GM19239 (cell line): ENCODE data around the gene DPF1.

Experiments
- DNase-seq: peaks from one replicate; pipeline ENCODE4 v3.0.0; 2011; ENCODE audit warnings: low spot score; ENCODE audit not compliant: insufficient read length
- FAIRE-seq: peaks from 2 replicates; lab custom pipeline; 2011; peaks lifted over from hg19 to GRCh38; lab: Jason Lieb, UNC

DPF1 gene

DNA sequence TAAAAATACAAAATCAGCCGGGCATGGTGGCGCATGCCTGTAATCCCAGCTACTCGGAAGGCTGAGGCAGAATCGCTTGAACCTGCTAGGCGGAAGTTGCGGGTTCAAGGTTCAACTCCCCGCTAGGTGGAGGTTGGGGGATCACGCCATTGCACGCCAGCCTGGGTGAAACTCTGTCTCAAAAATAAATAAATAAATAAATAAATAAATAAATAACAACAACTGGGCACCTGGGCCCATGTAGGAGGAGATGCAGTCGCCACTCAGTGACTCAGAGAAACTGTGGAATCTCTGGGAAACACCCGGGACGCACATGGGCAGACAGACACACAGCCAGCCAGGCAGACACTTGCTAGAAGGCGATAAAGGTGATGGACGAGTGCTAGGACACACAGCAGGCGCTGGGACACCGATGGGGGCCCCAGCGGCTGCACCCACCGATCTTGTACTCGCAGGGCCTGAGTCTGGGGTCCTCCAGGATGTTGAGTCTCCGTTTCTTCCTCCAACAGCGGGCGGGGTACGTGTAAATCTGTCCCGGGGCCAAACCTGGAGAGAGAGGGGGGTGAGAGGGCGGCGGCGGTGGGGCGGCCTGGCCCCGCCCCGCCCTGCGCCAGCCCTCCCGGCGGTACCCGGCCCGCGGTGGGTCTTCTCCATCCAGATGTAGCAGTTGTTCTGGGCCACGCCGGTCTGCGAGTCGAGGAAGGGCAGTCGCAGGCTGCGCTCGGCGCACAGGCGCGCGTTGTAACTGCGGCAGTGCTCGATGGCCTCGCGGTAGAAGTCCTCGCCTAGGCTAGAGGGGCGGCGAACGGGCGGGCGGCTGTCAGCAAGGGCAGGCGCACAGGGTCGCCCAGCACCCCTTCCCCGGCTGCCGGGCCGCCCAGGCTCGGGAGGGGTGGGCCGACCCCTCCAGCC lies 1.8 kb downstream of the DPF1 start:
- FAIRE-seq = no peak
- DNase-seq = no peak

GRCh38 chr19:38221421-38221820 lies 2.6 kb downstream of the DPF1 start:
- no peak for FAIRE-seq

DNA sequence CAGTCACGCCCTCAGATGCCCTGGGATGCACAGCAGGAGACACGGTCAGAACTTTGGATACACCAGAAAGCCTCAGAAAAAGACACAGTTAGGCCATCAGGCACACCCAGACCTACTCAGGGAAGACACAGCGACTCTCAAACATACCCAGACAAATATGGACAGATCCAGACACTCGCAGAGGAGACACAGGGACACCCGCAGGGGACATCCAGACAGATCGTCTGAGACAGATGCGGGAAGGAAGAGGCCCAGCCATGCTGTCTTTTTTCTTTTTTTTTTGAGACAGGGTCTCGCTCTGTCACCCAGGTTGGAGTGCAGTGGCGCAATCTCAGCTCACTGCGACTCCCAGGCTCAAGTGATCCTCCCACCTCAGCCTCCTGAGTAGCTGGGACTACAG lies 4.8 kb downstream of the DPF1 start:
- no peak for DNase-seq
- no peak for FAIRE-seq

More at GRCh38 chr19:38221421-38221820, 2.6 kb downstream of the DPF1 start:
- no peak for DNase-seq

DNA sequence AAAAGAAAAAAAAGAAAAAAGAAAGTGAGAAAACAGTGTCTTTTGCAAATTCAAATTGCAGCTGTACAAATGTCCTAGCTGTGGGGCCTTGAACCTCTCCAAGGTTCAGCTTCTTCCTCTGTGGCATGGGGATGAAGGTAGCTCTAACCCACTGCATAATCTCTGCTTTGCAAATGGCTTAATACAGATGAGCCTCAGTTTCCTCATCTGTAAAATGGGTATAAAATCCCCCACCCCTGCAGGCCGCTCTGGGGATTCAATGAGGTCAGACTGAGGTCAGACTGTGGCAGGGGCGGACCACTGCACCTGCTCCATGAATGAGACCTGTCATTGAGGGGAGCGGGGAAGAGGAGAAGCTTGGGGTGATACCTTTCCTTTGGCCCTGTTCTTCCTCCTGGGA lies 5.8 kb downstream of the DPF1 start:
- FAIRE-seq (no peak), DNase-seq (no peak)

- FAIRE-seq = no peak
These were observed 7.0 kb downstream of the DPF1 start for GRCh38 chr19:38216785-38217641.

DNA sequence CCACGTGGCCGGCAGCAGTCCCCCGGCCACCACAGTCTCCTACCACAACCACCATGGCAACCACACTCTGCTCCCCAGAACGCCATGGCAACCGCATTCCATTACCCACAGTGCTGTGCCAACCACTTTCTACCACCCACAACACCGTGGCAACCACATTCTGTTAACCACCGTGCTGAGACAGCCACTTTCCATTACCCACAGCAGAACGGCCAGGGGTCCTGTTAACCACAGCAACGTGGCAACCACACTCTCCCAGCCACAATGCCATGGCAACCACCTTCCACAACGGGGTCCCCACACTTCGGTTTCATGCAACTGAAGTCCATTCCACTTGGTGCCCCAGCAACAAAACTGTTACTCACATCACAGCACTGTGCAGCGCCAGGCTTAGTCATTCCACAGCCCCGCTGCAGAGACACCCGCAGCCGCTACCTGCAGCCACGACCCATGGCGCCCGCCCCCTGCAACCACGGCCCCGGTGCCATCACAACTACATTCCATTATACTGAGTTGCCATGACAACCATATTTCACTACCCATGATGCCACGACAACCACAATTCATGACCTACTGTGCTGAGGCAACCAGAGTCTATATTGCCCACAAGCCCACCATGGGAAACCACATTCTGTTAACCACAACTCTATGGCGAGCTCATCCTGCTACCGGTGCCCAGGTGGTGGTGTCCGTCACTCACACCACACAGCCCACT lies 10.0 kb downstream of the DPF1 start:
- DNase-seq (peak; percentile 53), FAIRE-seq (no peak)

More at GRCh38 chr19:38216785-38217641, 7.0 kb downstream of the DPF1 start:
- no peak for DNase-seq

GRCh38 chr19:38213469-38213868 lies 10.6 kb downstream of the DPF1 start:
- FAIRE-seq = no peak
- no peak for DNase-seq

DNA sequence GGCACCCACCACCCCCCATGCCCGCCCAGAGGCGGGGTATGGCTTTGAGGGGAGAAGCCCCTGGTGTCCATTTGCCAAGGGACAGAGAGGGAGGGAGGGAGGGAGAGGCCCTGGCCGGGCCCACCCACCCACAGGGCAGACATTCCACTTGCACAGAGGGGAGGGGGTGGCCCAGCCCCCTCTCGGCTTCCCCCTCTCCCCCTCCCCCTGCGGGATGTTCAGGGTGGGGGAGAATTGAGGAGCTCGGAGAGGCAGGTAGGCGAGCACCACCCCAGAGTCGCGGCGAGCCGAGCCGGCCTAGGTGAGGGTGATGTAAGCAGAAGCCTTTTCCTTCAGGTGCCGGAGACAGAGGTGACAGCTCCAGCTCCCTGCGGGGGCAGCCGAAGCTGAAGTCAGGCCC lies 12.3 kb downstream of the DPF1 start:
- FAIRE-seq (no peak), DNase-seq (no peak)

DNA sequence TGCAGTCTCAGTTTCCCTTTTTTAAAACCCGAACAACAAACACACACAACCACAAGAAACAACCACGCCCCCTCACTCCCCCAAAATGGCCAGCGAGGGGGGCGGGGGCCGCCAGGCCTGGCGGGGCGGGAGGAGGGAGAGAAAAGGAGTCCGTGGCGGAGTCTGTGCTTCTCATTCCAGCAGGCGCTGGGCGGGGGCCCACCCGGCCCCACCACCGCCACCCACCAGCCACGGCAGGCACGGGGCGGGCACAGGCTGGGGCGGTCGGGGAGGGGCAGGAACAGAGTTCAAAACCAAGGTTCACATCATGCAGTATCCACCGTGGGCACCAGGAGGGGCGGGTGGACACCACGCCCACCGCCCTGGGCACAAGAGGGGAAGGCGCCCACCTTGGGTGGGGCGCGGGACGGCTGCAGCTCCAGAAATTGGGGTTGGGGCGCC lies 12.9 kb downstream of the DPF1 start:
- FAIRE-seq = no peak
- DNase-seq = no peak

- FAIRE-seq (no peak), DNase-seq (no peak)
These were observed 13.5 kb downstream of the DPF1 start for GRCh38 chr19:38210458-38210987.

DNA sequence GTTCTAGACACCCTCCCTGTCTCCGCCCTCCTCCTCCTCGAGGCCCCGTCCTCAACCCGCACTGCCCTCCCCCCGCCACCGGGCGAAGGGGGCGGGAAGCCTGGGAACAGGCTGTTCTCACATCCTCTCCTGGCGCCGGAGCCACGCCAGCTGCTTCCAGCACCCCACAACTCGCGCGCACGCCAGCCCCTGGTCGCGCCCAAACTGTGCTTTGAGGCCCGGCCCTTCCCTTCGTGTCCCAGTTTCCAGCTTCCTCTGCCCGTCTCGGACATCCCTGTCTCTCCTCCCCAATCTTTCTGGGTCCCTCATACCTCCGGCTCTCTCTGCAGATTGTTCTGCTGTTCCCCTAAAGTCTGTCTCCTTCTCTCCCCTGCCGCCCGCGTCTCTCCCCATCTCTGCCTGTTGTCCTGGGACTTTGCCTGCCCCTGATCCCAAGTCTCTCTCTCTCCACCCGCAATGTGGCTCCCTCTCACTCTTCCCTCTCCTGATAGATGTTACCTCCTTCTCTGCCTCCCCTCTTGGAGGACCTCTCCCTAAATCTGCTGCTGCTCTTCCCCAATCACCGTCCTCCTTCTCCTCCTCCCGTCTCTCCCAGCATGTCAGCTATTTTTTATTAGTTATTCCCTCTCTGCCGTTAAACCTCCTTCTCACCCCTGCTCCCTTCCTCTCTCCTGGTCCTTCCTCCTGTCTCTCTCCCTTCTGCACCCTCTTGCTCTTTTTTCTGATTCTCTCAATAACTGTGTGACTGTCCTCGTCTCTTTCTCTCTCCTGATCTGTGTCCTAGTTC lies 14.2 kb downstream of the DPF1 start:
- DNase-seq = no peak

DNA sequence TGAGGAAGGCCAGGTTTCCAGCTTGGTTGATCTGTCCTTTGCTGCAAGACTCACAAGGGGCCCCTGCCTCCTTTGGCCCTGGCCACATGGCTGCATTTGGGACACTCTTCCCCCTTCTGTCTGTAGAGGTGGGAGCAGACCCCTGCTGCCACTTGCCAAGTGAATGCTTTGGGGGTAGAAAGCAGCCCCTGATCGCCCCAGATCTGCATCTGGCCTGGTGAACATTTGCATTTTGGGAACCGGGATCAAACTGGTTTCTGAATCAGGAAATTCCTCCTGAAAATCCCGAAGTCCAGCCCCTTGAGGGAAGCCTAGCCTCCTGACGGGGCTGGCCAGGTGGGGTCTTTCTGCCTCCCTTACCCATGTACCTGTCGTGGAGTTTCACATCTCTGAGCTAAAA lies 14.9 kb downstream of the DPF1 start:
- FAIRE-seq = no peak
- DNase-seq = no peak

More for the DNA sequence above, 14.2 kb downstream of the DPF1 start:
- no peak for FAIRE-seq

DNA sequence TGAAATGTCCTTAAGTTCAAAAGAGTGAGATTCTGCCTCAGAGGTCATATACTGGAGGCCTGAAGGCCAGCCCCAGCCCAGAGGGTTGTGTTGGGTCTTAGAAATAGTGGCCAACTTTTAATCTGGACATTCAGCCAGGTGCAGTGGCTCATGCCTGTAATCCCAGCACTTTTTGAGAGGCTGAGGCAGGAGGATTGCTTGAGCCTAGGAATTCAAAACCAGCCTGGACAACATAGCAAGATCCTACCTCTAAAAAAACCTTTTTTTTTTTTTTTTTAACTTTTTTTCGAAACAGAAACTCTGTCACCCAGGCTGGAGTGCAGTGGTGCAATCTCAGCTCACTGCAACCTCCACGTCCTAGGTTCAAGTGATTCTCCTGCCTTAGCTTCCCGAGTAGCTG lies 15.5 kb downstream of the DPF1 start:
- no peak for DNase-seq
- no peak for FAIRE-seq

GRCh38 chr19:38207543-38207942 lies 16.5 kb downstream of the DPF1 start:
- no peak for FAIRE-seq

GRCh38 chr19:38206928-38207327 lies 17.1 kb downstream of the DPF1 start:
- DNase-seq = no peak
- no peak for FAIRE-seq

More at GRCh38 chr19:38207543-38207942, 16.5 kb downstream of the DPF1 start:
- DNase-seq = no peak

- no peak for FAIRE-seq
- no peak for DNase-seq
These were observed 17.8 kb downstream of the DPF1 start for GRCh38 chr19:38206006-38206745.

- DNase-seq = no peak
- FAIRE-seq = no peak
These were observed 19.3 kb downstream of the DPF1 start for GRCh38 chr19:38204728-38205127.

DNA sequence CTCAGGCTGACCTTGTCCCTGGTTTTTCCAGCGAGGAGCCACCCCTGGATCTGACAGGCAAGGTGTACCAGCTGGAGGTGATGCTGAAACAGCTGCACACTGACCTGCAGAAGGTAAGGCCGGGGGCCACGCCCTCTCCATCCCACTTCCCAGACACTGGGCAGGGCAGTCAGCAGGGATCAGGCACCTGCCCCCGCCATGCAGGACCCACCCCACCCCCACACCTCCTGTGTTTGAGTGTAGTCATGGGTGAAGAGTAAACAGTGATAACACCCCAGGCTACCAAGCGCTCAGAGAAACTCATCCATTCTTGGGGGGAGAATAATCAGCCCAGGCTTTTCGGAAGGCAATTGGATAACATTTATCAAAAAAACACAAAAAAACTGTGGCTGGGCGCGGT lies 19.9 kb downstream of the DPF1 start:
- FAIRE-seq (no peak), DNase-seq (no peak)

- DNase-seq = no peak
- no peak for FAIRE-seq
These were observed 20.8 kb downstream of the DPF1 start for GRCh38 chr19:38203197-38203596.
